HL-60/S4 (cell line): ENCODE data around the gene AQP2.

Experiments
- in situ Hi-C: fragments of 300-500 bp; cut with MboI; formaldehyde crosslinking; loops from 2 replicates; pipeline ENCODE4 v1.14.3; 2022; ENCODE audit warnings: low sequenced_read_pairs

The AQP2 gene

DNA sequence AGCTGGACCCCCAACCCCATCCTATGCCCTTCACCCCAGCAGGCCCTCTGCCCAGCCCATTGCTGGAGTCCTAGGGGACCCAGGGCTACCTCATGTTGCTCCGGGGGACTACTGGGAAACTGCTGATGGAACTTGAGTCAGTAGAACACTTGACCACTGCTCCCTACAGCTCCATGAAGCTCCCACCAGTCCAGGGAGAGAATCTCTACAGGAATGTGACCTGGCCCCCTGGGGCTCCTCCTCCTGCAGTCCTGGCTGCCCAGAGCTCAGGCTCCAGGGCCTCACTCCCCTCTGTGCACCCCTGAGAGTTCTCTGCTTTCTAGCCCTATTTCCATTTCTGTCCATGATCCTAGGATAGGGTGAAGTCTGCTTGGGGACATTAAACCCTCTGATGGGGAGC, 10.8 kb upstream of the AQP2 start:
- in situ Hi-C loops: no loop called here

DNA sequence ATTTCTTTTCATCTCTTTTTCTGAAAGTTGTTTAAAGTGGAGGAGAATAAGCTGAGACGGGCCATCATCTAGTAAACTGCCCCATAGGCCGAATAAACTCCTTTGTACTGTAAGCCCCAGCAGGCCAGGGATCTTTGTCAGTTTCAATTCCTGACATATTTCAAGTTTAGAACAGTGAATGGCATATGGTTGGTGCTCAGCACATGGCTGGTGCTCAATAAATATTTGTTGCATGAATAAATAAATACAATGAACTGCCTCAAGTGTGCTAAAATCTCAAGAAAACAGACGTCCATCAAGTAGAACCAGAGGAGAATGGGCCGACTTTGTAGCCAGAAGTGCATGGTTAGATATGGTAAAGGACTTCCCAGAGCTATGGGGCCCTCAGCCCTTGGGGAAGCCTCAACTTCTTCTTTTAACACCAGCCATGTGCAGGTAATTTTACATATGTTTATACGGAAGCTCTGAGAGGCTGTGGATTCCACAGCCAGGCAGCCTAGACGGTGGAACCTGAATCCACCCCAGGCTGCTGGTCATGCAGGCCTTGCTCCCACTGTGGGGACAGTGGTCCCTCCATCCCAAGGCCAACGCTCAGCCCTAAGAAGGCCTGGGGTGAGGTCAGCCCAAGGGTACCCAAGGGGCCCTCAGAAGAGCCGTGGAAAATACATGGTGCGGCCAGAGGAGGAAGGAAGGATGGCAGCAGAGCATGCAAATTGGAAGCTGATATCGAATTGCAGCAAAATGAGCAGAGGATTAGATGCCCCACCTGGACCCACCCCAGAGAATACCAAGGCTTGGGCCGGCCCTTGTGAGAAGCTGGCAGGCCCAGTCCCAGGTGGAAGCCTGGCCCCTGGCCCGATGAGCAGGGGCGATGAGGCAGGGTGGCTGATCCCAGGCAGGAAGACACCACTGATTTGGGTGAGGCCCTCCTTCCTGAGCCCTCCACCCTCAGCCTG, 8.7 kb upstream of the AQP2 start:
- in situ Hi-C loops: no loop called here

- in situ Hi-C loops: no loop called here
Measured at GRCh38 chr12:49942512-49942893, 8.0 kb upstream of the AQP2 start.

- in situ Hi-C loops: no loop called here
Measured at GRCh38 chr12:49942921-49943624, 7.5 kb upstream of the AQP2 start.

DNA sequence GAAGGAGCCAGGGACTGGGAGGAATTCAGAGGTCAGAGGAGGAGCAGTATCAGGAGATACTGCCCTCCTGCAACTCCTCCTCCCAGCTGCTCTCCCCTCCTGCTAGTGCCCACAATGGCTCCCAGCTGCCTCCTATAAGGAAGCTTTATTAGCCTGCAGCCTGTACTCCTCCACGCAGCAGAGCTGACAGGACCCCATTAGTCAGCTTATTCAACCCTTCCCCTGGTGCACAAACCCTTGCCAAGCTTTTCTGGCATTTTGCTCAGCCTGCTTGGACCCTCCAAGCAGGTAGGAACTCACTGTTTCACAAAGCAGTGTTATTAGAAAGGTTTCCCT, 6.9 kb upstream of the AQP2 start:
- in situ Hi-C loops: no loop called here

DNA sequence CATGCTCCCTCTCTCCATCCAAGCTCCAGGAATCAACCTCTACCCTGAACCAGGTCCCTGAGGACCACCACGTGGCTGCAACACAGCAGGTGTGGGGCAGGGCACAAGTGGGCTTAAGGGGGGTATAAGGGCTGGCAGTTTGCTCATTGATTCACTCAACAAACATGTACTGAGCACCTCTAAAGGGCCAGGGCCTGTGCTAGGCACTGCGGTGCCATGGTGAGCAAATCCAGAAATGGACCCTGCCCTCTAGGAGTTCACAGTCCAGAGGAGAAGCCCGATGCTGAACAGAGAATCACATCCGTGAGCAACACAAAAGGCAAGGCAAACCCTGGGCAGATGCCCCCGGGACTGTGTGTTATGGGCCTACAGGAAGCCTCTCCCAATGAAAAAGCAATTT, 6.5 kb upstream of the AQP2 start:
- in situ Hi-C loops: no loop called here

DNA sequence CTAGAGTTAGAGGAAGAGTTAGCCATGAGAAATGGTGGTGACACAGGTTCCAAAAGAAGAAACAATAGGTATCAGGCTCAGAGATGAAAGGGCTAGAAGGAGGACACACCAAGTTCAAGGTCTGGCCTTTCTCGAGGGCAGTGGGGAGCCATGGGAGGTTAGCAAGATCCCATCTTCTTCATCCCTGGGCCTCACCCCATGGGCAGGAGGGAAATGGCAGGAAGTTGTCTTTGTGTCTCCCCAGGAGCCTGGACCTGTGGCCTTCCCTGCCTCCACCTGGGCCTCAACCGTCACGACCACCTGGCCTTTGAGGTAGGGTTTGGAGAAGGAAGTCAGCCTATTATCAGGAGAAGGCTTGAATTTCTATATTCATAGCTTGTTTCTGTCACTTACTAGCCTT, 5.8 kb upstream of the AQP2 start:
- in situ Hi-C loops: no loop called here

GRCh38 chr12:49945394-49946080, 5.0 kb upstream of the AQP2 start:
- in situ Hi-C loops: no loop called here

DNA sequence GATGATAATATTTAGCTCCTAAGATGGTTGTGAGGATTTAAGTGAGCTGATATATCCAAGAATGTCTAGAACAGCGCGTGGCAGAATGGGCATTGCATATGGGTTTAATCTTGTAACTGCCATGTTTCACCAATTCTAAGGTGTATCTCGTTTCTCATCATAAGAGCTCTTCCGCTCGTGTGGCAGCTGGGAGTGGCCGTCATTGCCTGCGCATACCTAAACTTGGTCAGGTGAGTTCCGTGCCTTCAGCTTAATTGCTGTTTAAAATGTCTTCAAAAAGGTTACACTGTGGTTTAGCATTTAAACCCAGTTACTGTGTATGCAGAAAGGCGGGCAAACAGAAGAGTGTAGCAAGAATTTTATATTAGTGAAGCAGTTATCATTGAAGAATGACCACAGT, 4.5 kb upstream of the AQP2 start:
- in situ Hi-C loops: no loop called here

GRCh38 chr12:49946497-49946896, 4.0 kb upstream of the AQP2 start:
- in situ Hi-C loops: no loop called here

DNA sequence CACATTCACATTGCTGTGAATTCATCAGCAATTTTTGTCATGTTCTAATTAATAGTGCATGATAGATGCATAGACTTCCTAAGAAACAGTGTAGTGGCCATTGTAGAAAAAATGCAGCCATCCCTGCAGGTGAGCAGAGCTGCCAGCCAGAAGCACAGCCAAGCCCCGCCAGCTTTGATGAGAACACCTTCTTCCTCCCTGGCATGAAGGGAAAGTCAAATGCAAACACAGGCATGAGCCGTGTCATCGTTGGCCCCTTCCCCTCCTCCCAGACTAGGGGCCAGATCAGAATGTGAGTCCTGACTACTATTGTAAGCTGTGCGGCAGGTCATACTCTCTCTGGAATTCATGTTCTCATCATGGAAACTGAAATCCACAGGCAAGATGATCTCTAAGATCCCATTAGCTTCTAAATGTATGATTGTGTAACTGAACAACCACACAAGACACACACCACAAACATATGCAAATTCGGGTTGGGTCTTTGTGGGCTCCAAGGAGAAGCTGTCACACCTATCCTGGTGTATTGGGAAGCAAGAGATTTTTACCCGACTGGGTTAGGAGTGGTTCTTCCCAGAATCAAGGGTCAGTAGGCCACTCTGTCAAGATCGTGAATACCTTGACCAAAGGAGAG, 2.8 kb upstream of the AQP2 start:
- in situ Hi-C loops: no loop called here

DNA sequence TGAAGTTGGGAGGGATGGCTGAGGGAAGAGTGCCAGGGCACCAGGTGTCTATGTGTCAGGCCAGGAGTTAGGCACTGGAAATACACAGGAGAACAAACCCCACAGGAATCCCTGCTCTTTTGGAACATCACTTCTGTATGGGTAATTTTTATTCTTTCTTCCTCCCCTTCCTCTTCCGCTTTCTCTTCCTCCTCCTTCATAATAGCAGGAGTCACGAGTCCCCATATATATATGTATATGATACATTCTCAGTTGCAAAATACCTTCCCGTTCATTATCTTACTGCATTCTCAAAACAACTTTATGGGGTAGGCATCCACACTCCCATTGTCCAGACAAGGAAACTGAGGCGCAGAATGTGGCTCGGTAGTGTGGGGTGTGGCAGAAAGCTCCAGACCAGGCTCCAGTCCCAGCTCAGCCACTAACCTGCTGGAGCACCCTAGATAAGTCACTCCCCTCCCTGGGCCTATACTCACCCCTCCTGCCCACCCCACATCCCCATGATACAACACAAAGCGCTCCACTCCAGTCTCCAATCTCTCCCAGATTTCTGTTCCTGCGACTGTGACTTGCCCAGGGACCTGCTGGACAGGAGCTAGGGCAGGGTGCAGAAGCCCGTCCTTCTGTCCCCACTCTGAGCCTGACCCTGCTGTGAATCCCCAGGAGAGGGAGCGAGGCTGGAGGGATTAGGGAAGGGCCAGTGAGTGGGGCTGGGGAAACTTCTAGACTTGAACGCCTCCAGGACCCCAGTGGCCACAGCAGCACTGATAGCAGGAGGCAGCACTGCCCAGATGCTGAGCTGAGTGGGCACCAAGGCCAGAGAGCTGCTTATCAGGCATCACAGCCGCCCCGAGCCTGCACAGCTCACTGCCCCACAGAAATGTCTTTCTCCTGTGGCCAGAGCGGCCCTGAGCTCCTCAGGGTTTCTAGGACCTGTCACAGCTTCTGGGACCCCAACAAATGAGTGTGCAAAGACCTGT, 1.4 kb upstream of the AQP2 start:
- in situ Hi-C loops: no loop called here

DNA sequence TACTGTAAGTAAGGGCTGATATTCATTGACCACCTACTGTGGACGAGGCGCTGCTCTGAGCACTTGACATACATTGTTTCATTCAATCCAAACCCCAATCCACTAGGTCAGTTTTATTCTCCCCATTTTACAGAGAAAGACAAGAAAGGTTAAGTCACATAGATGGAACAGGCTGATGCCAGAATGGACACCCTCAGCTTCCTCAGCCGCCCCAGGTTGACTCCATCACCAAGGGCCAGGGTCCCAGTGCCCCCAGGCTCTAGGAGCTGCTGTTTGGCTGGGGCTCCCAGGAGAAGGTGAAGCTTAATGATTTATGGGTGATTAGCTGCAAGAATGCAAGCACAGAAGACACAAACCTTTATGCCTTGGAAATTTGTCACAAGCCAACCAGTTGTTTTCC, 671 bp upstream of the AQP2 start:
- in situ Hi-C loops: loop anchor here (25.0 kb wide), 1 partner anchor 112 kb away; the partner anchor contains the start of gene ASIC1

DNA sequence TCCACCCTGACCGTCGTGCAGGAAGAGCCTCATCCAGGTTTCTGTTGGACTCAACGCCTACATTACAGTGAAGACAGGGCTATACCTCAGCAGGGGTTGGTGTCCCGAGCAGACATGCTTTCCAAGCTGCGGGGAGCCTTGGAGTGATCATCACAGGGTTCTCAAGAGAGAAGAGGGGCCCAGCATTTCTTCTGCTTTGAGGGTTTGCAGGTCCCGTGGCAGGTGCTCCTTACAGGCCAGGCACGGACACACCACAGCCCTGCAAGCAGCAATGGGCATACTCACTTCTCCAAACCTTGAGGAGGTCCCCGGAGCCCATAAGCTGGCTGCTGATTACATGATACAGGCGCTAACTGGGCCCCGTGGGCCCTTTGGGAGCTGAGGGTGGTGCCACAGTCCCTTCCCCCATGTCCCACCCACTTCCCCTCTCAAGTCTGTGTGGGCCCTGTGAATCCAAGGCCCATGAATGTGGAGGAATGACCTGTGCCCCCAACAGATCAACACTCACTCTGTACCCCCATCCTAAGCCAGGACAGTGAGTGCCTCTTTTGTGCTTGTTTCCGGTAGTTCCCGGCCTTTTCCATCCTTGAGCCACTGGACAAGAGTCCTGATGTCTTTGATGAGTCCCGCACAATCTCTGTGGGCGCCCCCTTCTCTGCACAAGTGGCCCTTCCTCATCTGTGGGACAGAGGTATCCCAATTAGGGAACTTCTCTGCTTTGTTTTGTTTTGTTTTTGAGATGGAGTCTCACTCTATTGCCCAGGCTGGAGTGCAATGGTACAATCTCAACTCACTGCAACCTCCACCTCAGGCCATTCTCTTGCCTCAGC, 1.1 kb downstream of the AQP2 start:
- in situ Hi-C loops: loop anchor here (25.0 kb wide), 1 partner anchor 111 kb away; the partner anchor contains the start of gene ASIC1

DNA sequence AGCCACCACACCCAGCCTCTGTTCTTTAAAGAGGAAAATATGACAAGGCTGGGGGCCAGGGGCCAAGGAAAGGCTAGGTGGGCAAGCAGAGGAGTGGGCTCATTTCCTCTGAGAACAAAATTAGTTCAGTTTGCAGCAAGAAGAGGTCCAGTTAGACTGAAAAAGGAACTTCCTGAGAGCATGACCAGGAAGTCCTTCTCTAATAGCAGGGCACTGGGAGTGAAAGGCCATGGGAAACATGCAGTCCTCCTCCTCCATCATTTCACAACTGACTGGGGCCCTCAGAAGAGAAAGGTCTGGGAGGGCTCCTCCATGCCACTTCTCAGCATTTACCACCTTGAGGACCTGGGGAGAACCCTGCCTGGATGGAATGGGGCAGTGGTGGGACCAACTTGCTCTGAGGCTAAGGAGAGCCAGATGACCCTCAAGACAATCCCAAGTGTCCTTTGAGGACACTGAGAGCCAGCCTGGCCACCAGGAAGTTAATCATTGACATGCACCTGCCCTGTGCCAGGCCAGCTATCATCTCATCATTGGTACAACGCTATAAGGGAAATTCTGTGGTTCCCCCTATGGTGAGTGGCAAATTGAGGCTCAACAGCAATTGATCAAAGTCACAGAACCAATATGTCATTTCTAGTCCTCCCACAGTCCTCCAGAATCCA, 2.0 kb downstream of the AQP2 start:
- in situ Hi-C loops: loop anchor here (25.0 kb wide), 1 partner anchor 110 kb away; the partner anchor contains the start of gene ASIC1

- in situ Hi-C loops: loop anchor here (25.0 kb wide), 1 partner anchor 109 kb away; the partner anchor contains the start of gene ASIC1
Measured at GRCh38 chr12:49953151-49953550, 2.6 kb downstream of the AQP2 start.

- in situ Hi-C loops: loop anchor here (25.0 kb wide), 1 partner anchor 108 kb away; the partner anchor contains the start of gene ASIC1
Measured at GRCh38 chr12:49953961-49954846, 3.7 kb downstream of the AQP2 start.
